B cell (primary cell): ENCODE measurements around the gene CDC42BPA. TPM values are rescaled to one million over a fixed set of nuclear protein-coding genes. Genes with fewer than 3 reads are reported as not detected.

Source experiments
- ATAC-seq: fragments of 200-7000 bp; cut with Tn5 transposase; one replicate; pipeline ENCODE4 v1.10.0; 2021; ENCODE audit warnings: low read depth, mild to moderate bottlenecking, moderate number of reproducible peaks, moderate library complexity
- CTCF ChIA-PET: fragments of 350-600 bp; sonication (Branson Sonifier 250); formaldehyde crosslinking; loops from one replicate; lab custom pipeline; 2021; ENCODE audit warnings: antibody characterized with exemption, inconsistent platforms; lab: Charles Lee
- POLR2A ChIA-PET: fragments of 350-600 bp; sonication (Branson Sonifier 250); formaldehyde crosslinking; loops from one replicate; lab custom pipeline; 2021; ENCODE audit warnings: antibody characterized with exemption; lab: Charles Lee
- DNase-seq: peaks from one replicate; pipeline ENCODE4 v3.0.0; 2013
- H2AFZ ChIP-seq: 2 replicates; pipeline ENCODE4 v1.6.1; 2012; ENCODE audit warnings: mild to moderate bottlenecking, low read depth, low read length; ENCODE audit not compliant: insufficient read depth, poor library complexity, severe bottlenecking
- H3K27ac ChIP-seq, 2 donors: 1 replicate in 1 of 2; 2 replicates in 1 of 2; pipeline ENCODE4 v1.5.1; 2012 to 2013; ENCODE audit warnings: low read length in 2 of 2, mild to moderate bottlenecking in 2 of 2, moderate library complexity in 1 of 2
- H3K27me3 ChIP-seq, 4 experiments: fragments of 200-600 bp in 1 of 4; sonication (generic) in 1 of 4; replicated peaks in 1 of 4; 1 replicate in 2 of 4; 2 replicates in 2 of 4; pipeline versions ENCODE4 v1.6.1 to v1.7.0; 2013 to 2016; ENCODE audit warnings: low read length in 3 of 4, mild to moderate bottlenecking in 2 of 4, mixed read lengths in 1 of 4, moderate library complexity in 1 of 4; ENCODE audit not compliant: insufficient read depth in 4 of 4, control insufficient read depth in 3 of 4; ENCODE audit errors: control extremely low read depth in 1 of 4
- H3K36me3 ChIP-seq, 2 experiments: replicated peaks in 1 of 2; 1 replicate in 1 of 2; 2 replicates in 1 of 2; pipeline versions ENCODE4 v1.6.1 to v1.7.1; 2013; ENCODE audit warnings: low read length in 1 of 2; ENCODE audit not compliant: insufficient read depth in 2 of 2, control insufficient read depth in 1 of 2; ENCODE audit errors: control extremely low read depth in 1 of 2, extremely low read depth in 1 of 2
- H3K4me1 ChIP-seq, 2 donors: fragments of 200-600 bp in 1 of 2; sonication (generic) in 1 of 2; 1 replicate in 1 of 2; 2 replicates in 1 of 2; pipeline versions ENCODE4 v1.5.1 to v1.6.1; 2013 to 2017; ENCODE audit warnings: low read length in 2 of 2; ENCODE audit not compliant: control insufficient read depth in 2 of 2, insufficient read depth in 2 of 2
- H3K4me2 ChIP-seq: replicated peaks from 2 replicates; pipeline ENCODE3; 2012; ENCODE audit warnings: mild to moderate bottlenecking, low read depth, low read length; ENCODE audit not compliant: poor library complexity, severe bottlenecking
- H3K4me3 ChIP-seq, 5 experiments: fragments of 200-600 bp in 1 of 5; sonication (generic) in 1 of 5; 1 replicate in 3 of 5; 2 replicates in 2 of 5; pipeline versions ENCODE4 v1.5.1 to v1.7.0; 2011 to 2016; ENCODE audit warnings: low read length in 4 of 5, mild to moderate bottlenecking in 4 of 5, low read depth in 2 of 5, control low read depth in 1 of 5, moderate library complexity in 1 of 5; ENCODE audit not compliant: insufficient read depth in 1 of 5; ENCODE audit errors: control extremely low read depth in 1 of 5, extremely low read depth in 1 of 5
- H3K79me2 ChIP-seq: fragments of 200-600 bp; sonication (generic); one replicate; pipeline ENCODE4 v1.6.0; 2016; ENCODE audit warnings: low read length; ENCODE audit not compliant: control insufficient read depth, insufficient read depth
- H3K9ac ChIP-seq: fragments of 200-600 bp; sonication (generic); 2 replicates; pipeline ENCODE4 v1.6.1; 2017; ENCODE audit warnings: mild to moderate bottlenecking, low read length, moderate library complexity
- H3K9me3 ChIP-seq, 3 donors: one replicate each; pipeline versions ENCODE4 v1.6.1 to v1.7.1; 2013; ENCODE audit warnings: low read length in 2 of 3; ENCODE audit not compliant: control insufficient read depth in 2 of 3, insufficient read depth in 1 of 3; ENCODE audit errors: control extremely low read depth in 1 of 3
- H4K20me1 ChIP-seq: 2 replicates; pipeline ENCODE4 v1.6.0; 2012; ENCODE audit warnings: mild to moderate bottlenecking, low read length; ENCODE audit not compliant: insufficient read depth, control insufficient read depth, poor library complexity, severe bottlenecking
- H3K27ac Mint-ChIP-seq: one replicate; pipeline ENCODE4 v1.8.0; 2021; ENCODE audit warnings: mixed read lengths
- H3K27me3 Mint-ChIP-seq: one replicate; pipeline ENCODE4 v1.8.0; 2021; ENCODE audit warnings: mixed read lengths
- H3K4me1 Mint-ChIP-seq: one replicate; pipeline ENCODE4 v1.8.0; 2021; ENCODE audit warnings: mixed read lengths
- H3K4me3 Mint-ChIP-seq: one replicate; pipeline ENCODE4 v1.8.0; 2021; ENCODE audit warnings: mixed read lengths
- H3K9me3 Mint-ChIP-seq: one replicate; pipeline ENCODE4 v1.8.0; 2022; ENCODE audit warnings: mixed read lengths; ENCODE audit not compliant: insufficient read depth
- CTCF ChIP-seq: fragments of 200-600 bp; IDR thresholded peaks from one replicate; pipeline ENCODE4 v1.8.0; 2022; ENCODE audit warnings: antibody characterized with exemption, mild to moderate bottlenecking
- EZH2 ChIP-seq: IDR thresholded peaks from 2 replicates; pipeline ENCODE4 v1.6.1; 2012; ENCODE audit warnings: borderline replicate concordance, low read depth, mild to moderate bottlenecking, moderate library complexity, low read length; ENCODE audit not compliant: insufficient read depth, poor library complexity, severe bottlenecking
- WGBS: methylation state at CpG from one replicate; pipeline ENCODE4 v1.1.5; 2013; ENCODE audit warnings: missing lambda C conversion rate; ENCODE audit not compliant: insufficient coverage; 5-methylcytosine and 5-hydroxymethylcytosine counted together
- intact Hi-C: fragments of 100-400 bp; cut with micrococcal nuclease; formaldehyde crosslinking; loops from one replicate; pipeline ENCODE4 v1.10.0; 2022
- polyA plus RNA-seq: library from polyadenylated mRNA; depleted of rRNA; stranded (reverse); fragments of >200 nt; gene quantifications from 2 replicates; pipeline ENCODE4 v1.2.3, GENCODE V29; 2012
- total RNA-seq, 2 donors: library from RNA; stranded (reverse); fragments of 120-200 nt in 1 of 2; gene quantifications; 1 replicate in 1 of 2; 2 replicates in 1 of 2; pipeline versions ENCODE4 v1.2.3 to v1.2.4, GENCODE V29; 2013 to 2022

Gene CDC42BPA
- total and polyA plus RNA-seq, 2 donors (not counting 1 experiment from before 2014, with no cell fraction given) = 0.04 to 0.69 TPM

- CTCF ChIA-PET = no interaction called here
- Mint-ChIP-seq H3K4me3 (no peak overlapping the region), H3K27me3 (no peaks in the 10 kb centered on the region), H3K4me1 (peaks cover 5% of the 10 kb centered on the region), H3K27ac (no peak overlapping the region), H3K9me3 (no peaks in the 10 kb centered on the region)
- DNase-seq (no peak), ATAC-seq (no peak)
- H3K27ac ChIP-seq = no peak overlapping the region
- H3K79me2 ChIP-seq = peaks cover 7% of the 10 kb centered on the region
- H3K4me3 ChIP-seq = no peak overlapping the region
- 93% methylated on average over 2 of the region's 5 CpGs for WGBS
- POLR2A ChIA-PET = no interaction called here
- H4K20me1 ChIP-seq = peaks cover 34% of the 10 kb centered on the region
- no peak overlapping the region for H3K9ac ChIP-seq
- TF ChIP-seq EZH2 (no peak), CTCF (no peak)
- H3K36me3 ChIP-seq = peaks cover 0 to 46% of the 10 kb centered on the region in 2 experiments
- H3K27me3 ChIP-seq = no peaks in the 10 kb centered on the region
- H2AFZ ChIP-seq = no peak overlapping the region
- H3K4me1 ChIP-seq = peaks cover 0 to 4% of the 10 kb centered on the region in 2 donors
- H3K9me3 ChIP-seq = peaks cover 0 to 6% (median 4%) of the 10 kb centered on the region in 3 donors
- H3K4me2 ChIP-seq = no peak overlapping the region
- intact Hi-C loops = no loop called here
Observed at GRCh38 chr1:226973371-226973897, 344.9 kb downstream of the CDC42BPA start.

GRCh38 chr1:226972931-226973330 is 345.4 kb downstream of the CDC42BPA start:
- peaks cover 7% of the 10 kb centered on the region for H3K79me2 ChIP-seq
- intact Hi-C loops = no loop called here
- peaks cover 0 to 4% of the 10 kb centered on the region in 2 donors for H3K4me1 ChIP-seq
- POLR2A ChIA-PET = no interaction called here
- no peak overlapping the region for H3K4me2 ChIP-seq
- ATAC-seq (no peak), DNase-seq (no peak)
- Mint-ChIP-seq H3K27ac (no peak overlapping the region), H3K4me1 (peaks cover 5% of the 10 kb centered on the region), H3K4me3 (no peak overlapping the region), H3K9me3 (no peaks in the 10 kb centered on the region), H3K27me3 (no peaks in the 10 kb centered on the region)
- no peak overlapping the region for H3K4me3 ChIP-seq
- H4K20me1 ChIP-seq = peaks cover 37% of the 10 kb centered on the region
- H3K27me3 ChIP-seq = no peaks in the 10 kb centered on the region
- no peak for TF ChIP-seq EZH2
- no peak overlapping the region for H3K27ac ChIP-seq
- H3K9me3 ChIP-seq = peaks cover 0 to 6% (median 4%) of the 10 kb centered on the region in 3 donors
- WGBS = over 99% methylated on average over 6 of the region's 6 CpGs
- CTCF ChIA-PET = no interaction called here
- no peak overlapping the region for H2AFZ ChIP-seq
- H3K9ac ChIP-seq = no peak overlapping the region
- H3K36me3 ChIP-seq = peaks cover 0 to 46% of the 10 kb centered on the region in 2 experiments
